ENCODE data around the gene DHX35.

GRCh38 chr20:38957235-38957876 lies 4.8 kb upstream of the DHX35 start:
- TF ChIP-seq EP300 (IDR thresholded peaks at IDR 0.05) (no peak), CTCF (IDR thresholded peaks at IDR 0.05) (no peak), POLR2AphosphoS5 (IDR thresholded peaks at IDR 0.05) (no peak), POLR2A (IDR thresholded peaks at IDR 0.05) (no peak)

Measured in stomach (tissue), 4 donors.